HepG2 (cell line): ENCODE measurements around the gene ZNF3. TPM values are rescaled to one million over a fixed set of nuclear protein-coding genes. Genes with fewer than 3 reads are reported as not detected.

Experiments
- DMAP1 ChIP-seq: IDR thresholded peaks from 2 replicates; pipeline ENCODE4 v1.6.1; 2016
- ETS1 ChIP-seq: sonication (generic); formaldehyde crosslinking; IDR thresholded peaks from 2 replicates; pipeline ENCODE4 v1.4.0; 2020; ENCODE audit warnings: missing genetic modification reagents
- FOXJ3 ChIP-seq: sonication (generic); formaldehyde crosslinking; IDR thresholded peaks from 2 replicates; pipeline ENCODE4 v1.4.0; 2020; ENCODE audit warnings: missing genetic modification reagents, mild to moderate bottlenecking, borderline replicate concordance
- GTF3A ChIP-seq: sonication (generic); formaldehyde crosslinking; conservative IDR thresholded peaks from 2 replicates; pipeline ENCODE4 v1.4.0; 2020; ENCODE audit warnings: mild to moderate bottlenecking, missing genetic modification reagents
- HOXA9 ChIP-seq: sonication (generic); formaldehyde crosslinking; IDR thresholded peaks from 2 replicates; pipeline ENCODE4 v1.8.1; 2022; ENCODE audit warnings: missing genetic modification reagents, mild to moderate bottlenecking, moderate library complexity, borderline replicate concordance
- MTF2 ChIP-seq: sonication (generic); formaldehyde crosslinking; IDR thresholded peaks from 2 replicates; pipeline ENCODE4 v1.5.0; 2020; ENCODE audit warnings: missing genetic modification reagents, borderline replicate concordance
- RBM22 ChIP-seq: fragments of 200-400 bp; formaldehyde crosslinking; optimal IDR thresholded peaks from 2 replicates; pipeline ENCODE3; 2017; ENCODE audit warnings: mild to moderate bottlenecking, low read length, moderate library complexity
- SAFB2 ChIP-seq: sonication (generic); formaldehyde crosslinking; IDR thresholded peaks from 2 replicates; pipeline ENCODE4 v1.5.1; 2020; ENCODE audit warnings: missing genetic modification reagents, low read depth, mild to moderate bottlenecking, borderline replicate concordance
- STAG1 ChIP-seq: sonication (generic); formaldehyde crosslinking; IDR thresholded peaks from 2 replicates; pipeline ENCODE4 v1.4.0; 2020; ENCODE audit warnings: missing genetic modification reagents
- TERF1 ChIP-seq: sonication (generic); formaldehyde crosslinking; IDR thresholded peaks from 2 replicates; pipeline ENCODE4 v1.8.0; 2022; ENCODE audit warnings: mild to moderate bottlenecking, missing genetic modification reagents, moderate library complexity
- TRAFD1 ChIP-seq: sonication (generic); formaldehyde crosslinking; IDR thresholded peaks from 2 replicates; pipeline ENCODE4 v1.5.1; 2020; ENCODE audit warnings: missing genetic modification reagents, mild to moderate bottlenecking, borderline replicate concordance
- U2AF1 ChIP-seq: fragments of 200-400 bp; formaldehyde crosslinking; optimal IDR thresholded peaks from 2 replicates; pipeline ENCODE3; 2017; ENCODE audit warnings: mild to moderate bottlenecking, low read depth, low read length
- ZBTB7B ChIP-seq: sonication (generic); formaldehyde crosslinking; IDR thresholded peaks from 2 replicates; pipeline ENCODE4 v1.4.0; 2020; ENCODE audit warnings: missing genetic modification reagents
- ZFP36L1 ChIP-seq: sonication (generic); formaldehyde crosslinking; IDR thresholded peaks from 2 replicates; pipeline ENCODE4 v1.8.0; 2022; ENCODE audit warnings: mild to moderate bottlenecking, missing genetic modification reagents, moderate library complexity
- ZNF232 ChIP-seq: sonication (generic); formaldehyde crosslinking; IDR thresholded peaks from 2 replicates; pipeline ENCODE4 v1.4.0; 2020; ENCODE audit warnings: missing genetic modification reagents, borderline replicate concordance
- ZNF326 ChIP-seq: sonication (generic); formaldehyde crosslinking; IDR thresholded peaks from 2 replicates; pipeline ENCODE4 v1.4.0; 2020; ENCODE audit warnings: missing genetic modification reagents, borderline replicate concordance
- ZNF414 ChIP-seq: sonication (generic); formaldehyde crosslinking; IDR thresholded peaks from 2 replicates; pipeline ENCODE4 v1.5.0; 2020; ENCODE audit warnings: missing genetic modification reagents
- ZNF451 ChIP-seq: sonication (generic); formaldehyde crosslinking; IDR thresholded peaks from 2 replicates; pipeline ENCODE4 v1.5.0; 2020; ENCODE audit warnings: mild to moderate bottlenecking, missing genetic modification reagents
- ZNF468 ChIP-seq: sonication (generic); formaldehyde crosslinking; IDR thresholded peaks from 2 replicates; pipeline ENCODE4 v1.8.0; 2022; ENCODE audit warnings: mild to moderate bottlenecking, moderate library complexity, missing genetic modification reagents
- ZNF720 ChIP-seq: sonication (generic); formaldehyde crosslinking; IDR thresholded peaks from 2 replicates; pipeline ENCODE4 v1.4.0; 2020; ENCODE audit warnings: missing genetic modification reagents
- ZZZ3 ChIP-seq: sonication (generic); formaldehyde crosslinking; IDR thresholded peaks from 2 replicates; pipeline ENCODE4 v1.4.0; 2020; ENCODE audit warnings: missing genetic modification reagents, mild to moderate bottlenecking, borderline replicate concordance
- polyA plus RNA-seq, 8 experiments: library from polyadenylated mRNA; depleted of rRNA in 3 of 8; stranded (reverse) in 7 of 8; unstranded in 1 of 8; fragments of >200 nt; fragmentation: Illumina TruSeq in 4 of 8; extraction: Trizol in 4 of 8; gene quantifications; 2 replicates each; pipeline versions ENCODE4 v1.2.1 to v1.2.3, GENCODE V29; 2011 to 2016; ENCODE audit warnings: low read depth in 4 of 8, missing spikeins in 1 of 8, mixed read lengths in 1 of 8; ENCODE audit not compliant: insufficient read depth in 1 of 8
- total RNA-seq, 5 experiments: library from RNA; depleted of rRNA; stranded (reverse); fragments of >200 nt; fragmentation: Illumina TruSeq; extraction: Trizol; gene quantifications; 2 replicates each; pipeline ENCODE4 v1.2.3, GENCODE V29; 2016; ENCODE audit warnings: low read depth in 1 of 5
- TF ChIP-seq, protein P1 (sequence below): sonication (generic); formaldehyde crosslinking; IDR thresholded peaks from 2 replicates; pipeline ENCODE4 v1.8.0; 2022; ENCODE audit warnings: mild to moderate bottlenecking, missing genetic modification reagents, borderline replicate concordance
- TF ChIP-seq, protein P2 (sequence below): sonication (generic); formaldehyde crosslinking; IDR thresholded peaks from 2 replicates; pipeline ENCODE4 v1.8.1; 2023; ENCODE audit warnings: missing genetic modification reagents, inconsistent platforms, borderline replicate concordance

ZNF3 gene
- total and polyA plus RNA-seq, 2 of the 13 experiments (the other 11 are each of a cell fraction or from before 2014, with no cell fraction given) = 33.7 to 56.9 TPM

- peak; percentile 59; the same call in 1 of the 2 replicates for TF ChIP-seq ZNF414 (CRISPR knock-in tag)
- TF ChIP-seq ETS1 = no peak
- TF ChIP-seq DMAP1 (CRISPR knock-in tag) = peak; percentile 49; the same call in 1 of the 2 replicates
- no peak for TF ChIP-seq ZNF326 (CRISPR knock-in tag)
- TF ChIP-seq, protein P1, sequence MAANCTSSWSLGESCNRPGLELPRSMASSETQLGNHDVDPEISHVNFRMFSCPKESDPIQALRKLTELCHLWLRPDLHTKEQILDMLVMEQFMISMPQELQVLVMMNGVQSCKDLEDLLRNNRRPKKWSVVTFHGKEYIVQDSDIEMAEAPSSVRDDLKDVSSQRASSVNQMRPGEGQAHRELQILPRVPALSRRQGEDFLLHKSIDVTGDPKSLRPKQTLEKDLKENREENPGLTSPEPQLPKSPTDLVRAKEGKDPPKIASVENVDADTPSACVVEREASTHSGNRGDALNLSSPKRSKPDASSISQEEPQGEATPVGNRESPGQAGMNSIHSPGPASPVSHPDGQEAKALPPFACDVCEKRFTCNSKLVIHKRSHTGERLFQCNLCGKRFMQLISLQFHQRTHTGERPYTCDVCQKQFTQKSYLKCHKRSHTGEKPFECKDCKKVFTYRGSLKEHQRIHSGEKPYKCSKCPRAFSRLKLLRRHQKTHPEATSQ = peak; percentile 71; the same call in 1 of the 2 replicates
- no peak for TF ChIP-seq SAFB2 (CRISPR knock-in tag)
- no peak for TF ChIP-seq ZNF232 (CRISPR knock-in tag)
- no peak for TF ChIP-seq ZNF451 (CRISPR knock-in tag)
- no peak for TF ChIP-seq RBM22
- no peak for TF ChIP-seq ZZZ3 (CRISPR knock-in tag)
- TF ChIP-seq, protein P2, sequence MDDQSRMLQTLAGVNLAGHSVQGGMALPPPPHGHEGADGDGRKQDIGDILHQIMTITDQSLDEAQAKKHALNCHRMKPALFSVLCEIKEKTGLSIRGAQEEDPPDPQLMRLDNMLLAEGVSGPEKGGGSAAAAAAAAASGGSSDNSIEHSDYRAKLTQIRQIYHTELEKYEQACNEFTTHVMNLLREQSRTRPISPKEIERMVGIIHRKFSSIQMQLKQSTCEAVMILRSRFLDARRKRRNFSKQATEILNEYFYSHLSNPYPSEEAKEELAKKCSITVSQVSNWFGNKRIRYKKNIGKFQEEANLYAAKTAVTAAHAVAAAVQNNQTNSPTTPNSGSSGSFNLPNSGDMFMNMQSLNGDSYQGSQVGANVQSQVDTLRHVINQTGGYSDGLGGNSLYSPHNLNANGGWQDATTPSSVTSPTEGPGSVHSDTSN = no peak
- no peak for TF ChIP-seq STAG1 (CRISPR knock-in tag)
- TF ChIP-seq MTF2 (CRISPR knock-in tag) = no peak
- no peak for TF ChIP-seq ZNF468
- TF ChIP-seq TERF1 (CRISPR knock-in tag) = no peak
- TF ChIP-seq HOXA9 = no peak
- no peak for TF ChIP-seq U2AF1
- TF ChIP-seq ZBTB7B (CRISPR knock-in tag) = no peak
- TF ChIP-seq FOXJ3 (CRISPR knock-in tag) = no peak
- TF ChIP-seq GTF3A (CRISPR knock-in tag) = no peak
- TF ChIP-seq TRAFD1 (CRISPR knock-in tag) = no peak
- no peak for TF ChIP-seq ZNF720 (CRISPR knock-in tag)
- no peak for TF ChIP-seq ZFP36L1 (CRISPR knock-in tag)
Measured at GRCh38 chr7:100024020-100024619, 57.4 kb downstream of the ZNF3 start (continued).
